ENCODE results near the gene HERC3. TPM values are rescaled to one million over a fixed set of nuclear protein-coding genes. Genes with fewer than 3 reads are reported as not detected.

The HERC3 gene
- total RNA-seq, 1 donor = 21.3 TPM

GRCh38 chr4:88655226-88655625 lies 62.9 kb downstream of the HERC3 start:
- DNase-seq (ENCODE audit: low read depth in 2 of 3, low spot score in 2 of 3) = no peak

- peak; percentile 4 to 71 (median 49) for DNase-seq (ENCODE audit: low read depth in 2 of 3, low spot score in 2 of 3)
These were observed 67.0 kb downstream of the HERC3 start for GRCh38 chr4:88659055-88659889.

DNA sequence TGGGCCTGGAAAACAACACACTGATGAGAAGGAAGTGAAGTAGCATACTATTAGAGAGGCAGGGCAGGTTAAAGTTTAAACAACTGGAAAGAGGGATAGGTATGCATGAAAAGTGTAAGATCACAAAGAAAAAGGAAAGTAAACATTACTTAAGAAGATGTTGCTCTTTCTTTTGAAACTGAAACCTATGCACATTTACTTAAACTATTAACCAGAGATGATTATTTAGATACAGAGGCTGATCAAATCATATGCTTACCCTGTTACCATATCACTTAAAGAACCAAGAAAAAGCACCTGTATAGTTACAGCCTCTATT lies 67.6 kb downstream of the HERC3 start:
- DNase-seq (ENCODE audit: low read depth in 2 of 3, low spot score in 2 of 3) = no peak

DNA sequence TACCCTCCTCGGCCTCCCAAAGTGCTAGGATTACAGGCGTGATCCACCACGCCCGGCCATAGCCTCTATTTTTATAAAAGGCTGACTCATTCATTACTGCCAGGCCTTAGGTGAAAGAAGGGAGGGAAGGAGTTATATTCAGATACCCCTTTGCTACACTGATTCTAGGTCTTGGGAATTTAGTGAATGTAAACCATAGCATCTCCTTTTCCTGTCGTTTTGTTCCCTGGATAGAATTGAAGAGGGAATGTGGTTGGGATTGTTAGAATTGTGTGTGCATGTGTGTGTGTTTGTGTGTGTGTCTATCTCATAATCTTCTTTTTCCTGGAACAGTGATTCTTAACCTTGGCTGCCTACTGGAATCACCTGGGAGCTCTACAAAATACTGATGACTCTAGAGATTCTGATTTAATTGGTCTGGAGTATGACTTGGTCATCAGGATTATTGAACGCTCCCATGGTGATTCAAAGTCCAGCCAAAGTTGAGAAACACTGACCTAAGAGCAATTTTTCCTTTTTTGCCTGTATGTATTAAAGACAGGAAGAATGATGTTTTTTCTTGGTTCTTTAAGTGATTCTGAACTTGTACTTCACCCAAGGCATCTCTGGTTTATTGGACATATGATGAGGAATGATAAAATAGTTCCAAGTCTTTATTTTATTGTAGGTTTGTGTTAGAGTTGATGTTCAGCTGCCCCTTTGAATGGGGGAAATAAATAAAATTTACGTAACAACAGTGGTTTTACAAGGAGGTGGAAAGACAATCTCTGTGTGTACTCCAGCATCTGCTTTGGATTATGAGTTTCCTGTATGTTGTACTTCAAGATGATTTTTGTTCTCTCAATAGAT lies 68.4 kb downstream of the HERC3 start:
- no peak for DNase-seq (ENCODE audit: low read depth in 2 of 3, low spot score in 2 of 3)

GRCh38 chr4:88661739-88662138 lies 69.5 kb downstream of the HERC3 start:
- no peak for DNase-seq (ENCODE audit: low read depth in 2 of 3, low spot score in 2 of 3)

DNA sequence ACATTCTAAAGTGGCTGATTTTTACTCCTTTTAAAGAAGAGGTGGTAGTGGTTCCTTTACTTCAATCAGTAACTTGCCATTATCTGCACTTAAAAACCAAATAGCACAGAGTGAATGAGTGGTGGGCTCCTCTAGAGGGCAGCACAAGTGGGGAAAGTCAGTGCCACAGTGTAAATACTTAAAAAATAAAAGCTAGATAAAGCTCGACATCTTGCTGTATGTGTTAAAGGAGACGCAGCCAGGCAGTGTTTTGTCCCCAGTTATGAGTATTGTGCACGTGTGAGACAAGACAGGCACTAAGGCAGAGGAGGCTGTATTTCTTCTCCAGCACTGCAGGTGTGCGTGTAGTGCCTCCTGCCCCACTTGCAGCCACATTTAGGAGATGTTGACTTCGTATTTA lies 80.7 kb downstream of the HERC3 start:
- DNase-seq (ENCODE audit: low read depth in 2 of 3, low spot score in 2 of 3) = peak in 2 of 3 donors; percentile 46 to 70

DNA sequence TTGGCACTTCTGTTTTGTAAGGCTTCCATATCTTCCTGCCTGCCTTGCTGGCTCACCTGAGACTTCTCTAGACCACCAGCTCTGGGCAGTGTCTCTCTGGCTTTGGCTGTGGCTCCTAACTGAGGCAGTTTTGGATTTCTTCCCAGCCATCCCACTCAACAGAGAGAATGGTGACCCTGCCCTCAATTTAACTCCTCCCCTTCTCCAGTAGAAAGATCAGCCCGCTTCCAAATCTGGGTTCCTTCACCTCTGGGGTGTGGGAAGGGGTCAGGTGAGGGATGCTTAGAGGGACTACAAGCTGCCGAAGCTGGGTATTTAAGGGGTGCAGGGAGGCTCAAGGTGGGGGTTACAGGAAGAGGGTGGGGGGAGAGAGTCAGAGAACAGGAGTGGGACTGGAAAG lies 81.6 kb downstream of the HERC3 start:
- DNase-seq (ENCODE audit: low read depth in 2 of 3, low spot score in 2 of 3) = no peak

DNA sequence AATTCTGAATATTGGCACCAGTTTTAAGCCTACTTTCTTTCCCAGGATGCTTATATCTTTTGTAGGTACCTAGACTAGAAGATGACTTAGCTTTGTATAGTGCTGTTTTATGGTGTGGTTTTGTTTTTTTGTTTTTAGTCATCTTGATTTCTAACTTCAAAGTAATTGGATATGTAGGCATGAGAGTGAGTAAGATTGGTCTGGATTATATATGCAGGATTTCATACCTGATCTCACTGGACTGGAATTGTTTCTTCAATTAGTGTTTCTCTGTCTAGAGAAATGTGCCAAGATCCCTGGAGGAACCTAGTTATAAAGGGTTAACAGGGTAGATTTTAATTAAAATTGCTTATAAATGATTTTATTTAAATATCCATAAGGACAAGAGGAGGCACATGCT lies 82.3 kb downstream of the HERC3 start:
- no peak for DNase-seq (ENCODE audit: low read depth in 2 of 3, low spot score in 2 of 3)

DNA sequence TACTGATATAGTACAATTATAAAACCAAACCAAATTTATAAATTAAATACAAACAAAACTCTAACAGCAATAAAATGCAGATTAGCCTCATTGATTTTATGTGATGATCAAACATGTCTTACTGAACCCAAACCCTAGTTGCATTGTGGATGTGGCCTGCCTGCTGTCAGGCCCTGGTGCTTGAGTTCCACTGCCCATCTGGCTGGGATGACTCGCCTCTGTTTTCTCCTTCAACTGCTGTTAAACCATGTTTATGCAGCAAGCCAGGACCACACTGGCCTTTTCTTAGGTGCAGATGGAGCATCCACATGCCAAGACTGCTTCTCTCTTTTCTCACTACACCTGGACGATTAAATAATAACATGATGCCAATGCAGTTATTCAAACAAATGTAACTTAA lies 82.7 kb downstream of the HERC3 start:
- no peak for DNase-seq (ENCODE audit: low read depth in 2 of 3, low spot score in 2 of 3)

DNA sequence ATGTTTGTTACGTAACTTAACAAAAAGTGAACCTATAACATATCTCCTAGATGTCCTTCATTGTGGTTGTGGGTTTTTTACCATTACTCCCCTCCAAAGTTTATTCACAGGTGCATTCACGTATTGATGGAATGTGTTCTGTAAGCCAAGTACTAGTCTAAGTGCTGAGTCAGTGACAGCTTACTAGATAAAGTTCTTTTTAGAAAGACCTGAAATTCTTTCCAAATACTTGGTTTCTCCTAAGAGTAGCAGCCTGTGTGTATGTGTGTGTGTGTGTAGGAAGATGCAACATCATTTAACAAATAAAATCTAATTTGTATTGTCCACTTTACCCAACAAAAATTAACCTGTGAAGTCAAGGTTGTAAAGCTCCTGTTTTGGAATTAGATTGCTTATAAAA lies 83.3 kb downstream of the HERC3 start:
- DNase-seq (ENCODE audit: low read depth in 2 of 3, low spot score in 2 of 3) = no peak

GRCh38 chr4:88681209-88681608 lies 88.9 kb downstream of the HERC3 start:
- no peak for DNase-seq (ENCODE audit: low read depth in 2 of 3, low spot score in 2 of 3)

DNA sequence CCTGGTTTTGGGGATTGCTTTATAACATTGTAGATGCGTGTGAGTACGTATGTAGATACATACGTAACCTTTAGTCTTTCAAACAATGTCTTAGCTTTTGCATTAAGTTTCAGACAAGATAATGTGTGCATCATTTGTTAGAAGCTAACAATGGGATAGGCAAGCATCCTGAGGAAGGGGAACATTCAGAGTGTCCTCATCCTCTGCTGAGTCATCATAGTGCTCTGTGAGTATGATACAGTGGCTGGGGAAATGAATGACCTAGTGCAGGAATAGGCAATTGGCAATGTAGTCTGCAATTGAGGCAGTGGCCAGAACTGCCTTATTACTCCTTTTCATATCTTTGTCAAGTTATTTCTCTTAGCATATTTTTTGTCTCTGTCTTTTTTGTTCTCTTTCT lies 98.1 kb downstream of the HERC3 start:
- DNase-seq (ENCODE audit: low read depth in 2 of 3, low spot score in 2 of 3) = no peak

GRCh38 chr4:88693792-88694191 lies 101.5 kb downstream of the HERC3 start:
- DNase-seq (ENCODE audit: low read depth in 2 of 3, low spot score in 2 of 3) = peak in 1 of 3 donors; percentile 54

DNA sequence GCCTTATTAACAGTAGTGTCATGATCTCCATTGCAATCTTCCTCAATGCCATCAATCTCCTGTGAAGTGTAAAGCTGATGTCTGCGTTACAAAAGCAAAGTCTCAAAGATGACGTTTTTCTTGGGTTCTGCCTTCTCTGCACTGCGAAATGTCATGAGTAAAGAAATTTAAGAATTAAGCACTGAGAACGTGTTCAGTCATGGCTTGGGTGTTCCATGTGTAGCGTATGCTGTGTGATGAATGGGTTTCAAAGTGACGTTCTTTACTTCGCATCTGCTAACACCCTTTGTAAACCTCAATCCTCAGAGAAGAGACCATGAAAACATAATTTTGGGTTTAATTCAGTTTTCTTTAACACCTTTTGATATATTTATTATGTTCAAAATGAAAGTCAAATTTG lies 104.3 kb downstream of the HERC3 start:
- DNase-seq (ENCODE audit: low read depth in 2 of 3, low spot score in 2 of 3) = no peak

GRCh38 chr4:88697141-88697540 lies 104.9 kb downstream of the HERC3 start:
- peak in 1 of 3 donors; percentile 43 for DNase-seq (ENCODE audit: low read depth in 2 of 3, low spot score in 2 of 3)

- peak; percentile 52 to 74 (median 67) for DNase-seq (ENCODE audit: low read depth in 2 of 3, low spot score in 2 of 3)
These were observed 105.5 kb downstream of the HERC3 start, which contains the start of gene NAP1L5 for GRCh38 chr4:88697588-88698329. Gene NAP1L5, minus strand, starts transcription at chr4:88697829. Its CDS starts 75 bp downstream, at chr4:88697754.

- DNase-seq (ENCODE audit: low read depth in 2 of 3, low spot score in 2 of 3) = no peak
These were observed 106.2 kb downstream of the HERC3 start for GRCh38 chr4:88698519-88698918.

DNA sequence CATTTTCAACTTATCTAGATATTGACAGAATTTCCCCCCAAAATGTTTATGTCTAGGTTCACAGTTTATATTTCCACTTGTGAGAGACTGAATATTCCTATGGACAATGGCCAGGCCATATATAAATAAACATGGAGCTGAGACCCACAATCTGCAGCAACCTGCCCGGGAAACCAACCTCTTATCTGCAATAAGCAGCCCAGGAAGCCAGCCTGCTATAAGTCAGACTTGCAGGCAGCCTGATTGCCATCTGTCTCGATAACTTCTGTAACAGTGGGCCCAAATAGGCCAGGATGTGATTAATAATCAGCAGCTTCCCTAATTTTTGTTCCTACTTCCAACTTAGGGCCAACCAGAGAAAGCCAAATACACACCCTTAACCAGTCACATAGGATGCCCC lies 110.5 kb downstream of the HERC3 start:
- peak in 1 of 3 donors; percentile 12 for DNase-seq (ENCODE audit: low read depth in 2 of 3, low spot score in 2 of 3)

- DNase-seq (ENCODE audit: low read depth in 2 of 3, low spot score in 2 of 3) = no peak
These were observed 112.9 kb downstream of the HERC3 start for GRCh38 chr4:88705223-88705622.

- no peak for DNase-seq (ENCODE audit: low read depth in 2 of 3, low spot score in 2 of 3)
These were observed 113.7 kb downstream of the HERC3 start for GRCh38 chr4:88705805-88706492.

DNA sequence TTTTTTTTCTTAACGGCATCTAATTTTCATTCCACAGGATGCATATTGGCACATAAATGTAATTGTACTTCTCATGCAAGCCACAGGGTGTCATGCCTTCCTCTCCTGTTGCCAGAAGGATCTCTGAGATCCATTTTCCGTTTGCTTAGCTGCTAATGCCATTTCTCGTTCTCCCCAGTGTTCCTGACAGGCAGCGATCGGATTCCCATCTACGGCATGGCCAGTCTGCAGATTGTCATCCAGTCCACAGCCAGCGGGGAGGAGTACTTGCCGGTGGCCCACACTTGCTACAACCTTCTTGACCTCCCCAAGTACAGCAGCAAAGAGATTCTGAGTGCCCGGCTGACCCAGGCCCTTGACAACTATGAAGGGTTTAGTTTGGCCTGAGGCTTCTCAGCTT lies 114.3 kb downstream of the HERC3 start:
- DNase-seq (ENCODE audit: low read depth in 2 of 3, low spot score in 2 of 3) = peak in 1 of 3 donors; percentile 31

Data from hematopoietic multipotent progenitor cell (in vitro differentiated cells).